NCI-H1436 (cell line): ENCODE results near the gene CPZ.
"Not testable (repeated sequence)": the region's sequence is repeated elsewhere in the genome, so short reads cannot be mapped to it uniquely, and the experiment has no call there.

Experiments
- DNase-seq: peaks from one replicate; lab custom pipeline; 2025; lab: John Stamatoyannopoulos, UW

The CPZ gene

DNA sequence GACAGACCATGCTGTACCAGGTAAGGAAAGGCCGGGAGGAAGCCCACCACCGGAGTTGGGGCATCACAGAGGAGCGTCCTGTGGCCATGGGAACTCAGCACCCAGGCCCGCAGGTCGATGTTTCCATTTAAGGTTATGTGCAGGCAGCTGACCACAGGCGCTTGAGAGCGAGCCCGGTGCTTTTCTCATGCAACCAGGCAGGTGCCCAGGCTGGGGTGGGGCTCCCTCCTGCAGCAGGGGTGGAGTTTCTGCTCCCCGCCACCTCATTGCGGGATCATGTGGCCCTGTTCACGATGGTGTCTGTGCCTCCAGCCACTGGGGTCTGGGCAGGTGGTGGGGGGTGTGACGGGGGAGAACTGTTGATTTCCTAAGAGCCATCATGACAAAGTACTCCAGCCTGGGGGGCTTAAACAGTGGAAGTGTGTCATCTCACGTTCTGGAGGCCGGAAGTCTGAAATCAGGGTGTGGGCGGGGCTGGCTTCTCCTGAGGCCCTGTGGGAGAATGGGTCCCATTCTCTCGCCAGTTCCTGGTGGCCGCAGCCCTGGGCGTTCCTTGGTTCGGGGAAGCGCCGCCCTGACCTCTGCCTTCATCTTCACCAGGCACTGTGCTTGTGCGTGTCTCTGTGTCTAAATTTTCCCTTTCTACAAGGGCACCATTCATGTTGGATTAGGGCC lies 60.9 kb downstream of the CPZ start:
- no peak for DNase-seq

DNA sequence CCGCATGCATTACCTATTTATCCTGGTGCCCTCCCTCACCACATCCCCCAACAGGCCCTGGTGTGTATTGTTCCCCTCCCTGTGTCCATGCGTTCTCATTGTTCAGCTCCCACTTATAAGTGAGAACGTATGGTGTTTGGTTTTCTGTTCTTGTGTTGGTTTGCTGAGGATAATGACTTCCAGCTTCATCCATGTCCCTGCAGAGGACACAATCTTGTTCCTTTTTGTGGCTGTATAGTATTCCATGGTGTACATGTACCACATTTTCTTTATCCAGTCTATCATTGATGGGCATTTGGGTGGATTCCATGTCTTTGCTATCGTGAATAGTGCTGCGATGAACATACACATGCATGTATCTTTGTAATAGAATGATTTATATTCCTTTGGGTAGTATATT lies 61.6 kb downstream of the CPZ start:
- DNase-seq: not testable (repeated sequence)

DNA sequence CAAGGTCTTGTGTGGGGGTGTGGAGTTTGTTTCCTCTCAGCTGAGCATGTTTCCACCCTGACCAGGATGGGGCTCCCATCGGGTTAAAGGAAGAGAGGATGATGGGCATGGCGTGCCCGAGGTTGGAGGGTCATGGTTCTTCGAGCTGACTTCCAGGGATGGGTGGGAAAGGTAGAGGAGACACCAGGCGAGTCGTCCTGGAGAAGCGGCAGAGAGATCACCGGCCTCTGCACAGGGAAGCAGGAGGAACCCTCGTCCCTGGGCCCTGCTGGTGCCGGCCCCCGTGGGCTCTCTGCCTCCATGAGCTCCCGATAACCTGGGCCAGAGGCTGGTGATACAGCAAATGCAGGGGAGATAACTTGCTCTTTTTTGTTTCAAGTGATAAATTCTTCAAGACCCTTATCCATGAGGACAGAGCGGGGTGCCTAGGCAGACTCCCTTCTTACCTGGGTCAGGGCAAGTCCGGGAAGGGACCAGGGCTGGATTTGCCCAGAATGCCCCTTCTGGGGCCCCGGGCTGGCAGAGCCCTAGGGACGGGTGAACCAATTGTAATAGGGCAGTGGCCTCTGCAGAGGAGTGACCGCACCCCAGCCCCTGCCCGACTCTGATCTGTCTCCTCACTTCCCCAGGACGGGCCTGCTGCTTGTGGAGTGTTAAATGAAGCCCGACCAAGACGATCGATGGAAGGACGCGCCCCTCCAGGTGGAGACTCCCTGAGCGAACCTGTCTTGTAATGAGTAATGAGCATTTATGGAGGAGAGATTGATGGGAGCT lies 63.0 kb downstream of the CPZ start:
- DNase-seq: no peak

DNA sequence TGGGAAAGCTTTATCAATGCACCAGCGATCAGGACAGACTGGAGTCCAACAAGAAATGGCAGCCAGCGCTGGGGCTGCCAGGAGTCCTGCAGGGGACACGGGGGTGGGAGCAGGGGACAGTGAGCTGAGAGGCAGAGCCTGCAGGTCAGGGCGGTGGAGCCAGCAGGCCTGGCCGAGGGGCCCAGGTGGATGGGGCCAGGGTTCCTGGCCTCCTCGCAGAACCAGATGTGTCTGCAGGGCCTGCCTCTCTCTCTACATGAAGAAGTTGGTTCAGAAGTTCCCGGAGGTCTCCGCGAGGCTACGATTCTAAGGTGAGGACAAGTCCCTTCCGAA lies 63.6 kb downstream of the CPZ start:
- no peak for DNase-seq

DNA sequence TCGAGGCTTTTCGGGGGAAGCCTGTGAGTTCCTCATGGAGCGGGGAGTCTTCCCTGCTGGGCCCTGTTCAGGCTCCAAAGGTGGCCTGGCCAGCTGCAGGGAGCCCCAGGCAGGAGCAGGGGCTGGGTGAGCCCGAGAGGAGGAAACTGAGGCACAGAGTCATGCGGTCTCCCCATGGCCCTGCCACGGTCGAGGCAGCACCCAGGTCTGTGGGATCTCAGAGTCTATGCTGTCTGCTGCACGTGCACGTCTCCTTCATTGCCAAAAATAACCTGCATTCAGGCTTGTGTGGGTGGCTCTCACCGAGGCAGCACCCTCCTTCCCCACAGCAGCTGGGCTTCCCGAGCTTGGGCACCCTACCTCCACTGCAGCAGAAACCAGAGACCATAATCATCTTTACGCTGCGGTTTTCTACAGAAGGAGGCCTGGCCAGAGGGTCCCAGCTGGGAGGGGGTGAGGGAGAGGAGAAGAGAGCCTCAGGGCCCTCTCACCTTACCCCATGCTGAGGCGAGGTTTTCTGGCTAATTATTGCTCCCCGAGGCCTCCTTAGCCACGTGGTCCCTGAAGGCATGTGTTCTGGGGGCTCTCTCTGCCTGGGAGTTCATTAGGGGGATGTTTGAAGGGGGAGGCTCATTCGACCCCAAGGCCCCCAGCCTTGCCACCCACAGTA lies 64.3 kb downstream of the CPZ start:
- DNase-seq: no peak

DNA sequence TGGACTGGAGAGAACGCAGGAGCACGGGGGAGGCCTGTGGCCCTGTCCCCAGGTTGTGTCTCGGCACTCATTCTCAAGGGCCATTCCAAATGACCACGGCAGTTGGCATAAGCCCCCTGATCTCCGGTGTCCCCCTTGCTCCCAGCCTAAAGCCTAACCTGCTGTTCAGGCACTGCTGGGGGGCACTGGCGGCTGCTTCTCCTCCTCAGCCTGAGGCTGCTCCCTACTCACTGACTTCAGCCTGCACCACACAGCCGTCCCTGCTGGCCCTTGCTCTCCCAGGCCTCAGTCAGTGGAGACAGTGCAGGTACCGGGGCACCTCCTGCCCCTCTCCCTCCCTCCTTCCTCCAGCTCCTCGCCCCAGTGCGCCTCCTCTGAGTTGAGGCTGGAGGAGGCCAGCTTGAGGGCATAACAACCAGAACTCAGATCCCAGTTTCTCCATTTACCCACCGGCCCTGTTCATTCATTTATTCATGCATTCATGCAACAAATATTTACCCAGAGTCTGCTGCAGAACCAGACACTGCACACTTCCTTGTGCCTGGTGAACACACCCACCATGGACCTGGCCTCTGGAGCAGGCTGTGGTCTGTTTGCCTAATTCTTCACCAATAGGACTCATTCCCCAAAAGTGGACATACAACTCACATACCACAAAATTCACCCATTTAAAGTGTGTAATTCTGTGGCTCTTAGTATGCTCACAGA lies 65.0 kb downstream of the CPZ start:
- no peak for DNase-seq

DNA sequence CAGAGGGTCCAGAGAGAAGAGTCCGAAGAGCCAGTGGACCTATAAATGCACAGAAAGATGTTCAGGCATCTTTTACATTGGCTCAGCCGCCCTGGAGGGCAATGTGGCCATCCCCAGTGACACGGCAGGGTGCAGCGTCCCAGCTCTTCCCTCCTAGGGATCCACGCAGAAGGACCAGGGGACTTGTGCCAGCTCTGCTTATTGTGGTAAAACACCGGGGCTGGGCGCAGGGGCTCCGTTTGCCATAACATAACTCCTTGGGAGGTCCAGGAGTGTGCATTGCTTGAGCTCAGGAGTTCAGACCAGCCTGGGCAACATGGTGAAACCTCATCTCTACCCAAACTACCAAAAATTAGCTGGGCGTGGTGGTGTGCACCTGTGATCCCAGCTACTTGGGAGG lies 70.2 kb downstream of the CPZ start:
- DNase-seq: no peak

DNA sequence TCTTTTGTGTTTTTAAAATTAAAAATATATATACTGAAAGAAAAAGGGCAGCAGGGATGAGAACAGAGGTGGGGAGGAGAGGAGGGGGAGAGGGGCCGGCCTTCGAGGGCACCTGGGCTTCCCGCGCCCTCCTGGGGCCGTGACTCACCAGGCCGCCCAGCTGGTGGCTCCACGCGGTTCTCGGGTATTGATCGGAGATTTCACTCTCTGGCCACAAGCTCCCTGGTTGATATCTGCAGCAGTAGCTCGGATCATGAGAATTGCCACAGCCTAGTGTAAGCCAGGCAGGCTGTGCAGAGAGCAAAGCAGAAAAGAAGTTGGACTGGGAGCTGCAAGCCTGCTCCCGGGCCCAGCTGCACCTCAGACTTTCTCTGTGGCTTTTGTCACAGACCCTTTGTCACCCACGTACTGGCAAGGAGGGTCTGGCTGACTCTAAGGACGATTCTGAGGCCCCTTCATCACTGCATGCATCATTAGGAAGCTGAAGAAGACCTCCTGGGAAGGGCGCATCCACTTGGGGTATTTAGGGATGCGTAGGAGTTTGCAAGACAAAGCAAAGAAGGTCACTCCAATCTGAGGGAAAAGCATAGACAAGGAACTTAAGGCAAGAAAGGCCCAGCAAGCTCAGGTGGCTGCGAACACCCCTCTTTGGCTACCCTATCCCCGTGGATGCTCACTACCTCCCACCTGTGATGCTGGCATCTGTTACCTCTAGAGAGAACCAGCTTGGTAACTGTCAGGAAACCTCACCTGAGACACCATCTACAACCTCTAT lies 71.7 kb downstream of the CPZ start:
- DNase-seq: no peak

DNA sequence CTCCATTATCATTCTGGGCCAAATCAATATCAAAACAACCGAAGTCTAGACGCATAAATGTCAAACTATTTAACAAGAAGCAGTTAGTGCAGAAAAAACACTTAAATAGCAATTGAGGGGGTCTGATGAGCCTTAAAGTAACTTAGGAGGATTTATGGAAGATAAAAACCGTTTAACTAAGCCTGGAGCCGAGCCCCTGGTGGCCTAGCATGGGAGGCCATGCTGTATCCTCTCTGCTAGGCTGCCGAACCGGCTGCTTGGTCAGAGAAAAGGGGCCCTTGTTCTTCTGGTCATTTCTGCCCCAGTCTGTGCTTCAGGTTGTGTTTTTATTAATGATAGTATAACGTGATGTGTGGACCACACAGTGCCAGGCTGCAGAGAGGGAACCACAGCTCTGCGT lies 72.4 kb downstream of the CPZ start:
- DNase-seq: no peak

DNA sequence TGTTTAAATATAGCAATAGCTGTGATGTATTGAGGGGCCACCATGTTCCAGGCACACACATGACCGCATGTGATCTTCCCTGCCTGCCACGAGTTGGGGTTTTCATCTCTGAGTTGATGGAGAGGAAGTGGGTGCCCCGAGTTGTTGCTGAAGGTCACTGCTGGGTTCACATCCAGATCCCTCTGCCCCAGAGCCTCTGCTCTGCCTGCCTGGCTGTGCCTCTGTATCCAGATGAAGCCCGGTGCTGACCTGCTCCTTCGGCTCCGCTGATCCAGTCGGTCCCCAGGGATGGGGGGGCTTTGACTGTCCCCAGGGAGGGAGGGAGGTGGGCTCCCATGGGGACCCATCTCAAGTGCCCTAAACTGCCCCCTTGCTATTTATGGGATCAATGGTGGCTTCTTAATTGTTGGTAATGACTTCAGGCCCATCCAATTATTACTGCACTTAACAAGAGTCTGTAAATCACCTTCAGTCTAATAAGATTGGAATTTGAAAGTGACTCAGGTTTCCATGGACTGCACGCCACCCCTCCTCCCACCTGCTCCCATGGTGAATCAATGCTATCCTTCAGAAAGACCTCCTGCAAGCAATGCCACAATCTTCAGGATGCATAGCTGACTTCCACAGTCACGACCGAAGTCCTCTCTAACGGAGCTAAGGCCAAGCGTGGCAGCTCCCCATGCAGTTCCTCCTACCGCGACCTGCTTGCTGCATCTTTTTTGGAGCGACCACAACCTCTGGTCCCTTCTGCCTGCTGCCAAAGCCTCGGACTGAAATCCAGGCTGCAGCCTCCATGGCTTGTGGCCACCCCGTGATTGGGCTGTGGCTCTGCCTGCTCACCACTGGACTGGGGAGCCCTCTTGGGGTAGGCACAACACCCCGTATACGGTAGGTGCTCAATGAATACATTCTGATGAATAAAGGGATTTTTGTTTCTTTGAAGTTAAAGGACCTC lies 73.1 kb downstream of the CPZ start:
- no peak for DNase-seq

DNA sequence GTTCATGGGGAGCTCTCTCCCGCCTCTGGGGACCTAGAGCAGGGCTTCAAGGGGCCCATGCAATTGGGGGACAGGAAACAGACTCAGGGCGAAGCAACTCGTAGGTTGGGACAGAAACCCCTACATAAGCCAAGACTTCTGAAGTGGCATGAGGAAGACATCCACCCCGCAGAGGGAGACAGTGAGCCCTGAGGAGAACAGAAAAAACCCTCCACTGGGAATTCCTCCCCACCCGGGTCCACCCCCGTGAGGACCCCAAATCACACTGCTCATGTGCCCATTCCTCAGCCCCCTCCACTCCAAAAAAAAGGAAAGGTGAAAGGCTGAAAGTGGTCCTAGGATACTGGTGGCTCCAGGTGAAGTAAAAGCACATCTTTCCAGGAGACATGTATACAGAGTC lies 74.0 kb downstream of the CPZ start:
- no peak for DNase-seq
